Measurements from ENCODE around the gene SMPDL3A. TPM values are rescaled to one million over a fixed set of nuclear protein-coding genes. Genes with fewer than 3 reads are reported as not detected.

SMPDL3A gene
- total RNA-seq, 1 experiment from 2014 or later, result 1.8 TPM

GRCh38 chr6:122791310-122791679 is 2.2 kb downstream of the SMPDL3A start:
- Histone ChIP-seq H3K36me3 (ENCODE audit: control insufficient read depth, insufficient read depth, low read length) (no peaks in the 10 kb centered on the region), H3K27ac (ENCODE audit: low read length) (no peak overlapping the region), H3K27me3 (ENCODE audit: control insufficient read depth, insufficient read depth, low read length) (peaks cover 4% of the 10 kb centered on the region; the same call in 1 of the 2 replicates), H3K9me3 (ENCODE audit: control insufficient read depth, insufficient read depth, low read depth, low read length) (no peaks in the 10 kb centered on the region), H3K4me3 (ENCODE audit: low read depth in 2 of 2, low read length in 2 of 2) (peak overlapping the region in 1 of 2 experiments; percentile 70; a peak in 2 of 4 replicates), H3K4me1 (ENCODE audit: control insufficient read depth, insufficient read depth, low read length) (peaks cover 9% of the 10 kb centered on the region; the same call in 1 of the 2 replicates)
- no peak for ATAC-seq
- in situ Hi-C loops (cut with HindIII; ENCODE audit: low pct_unique_long_range_greater_than_20kb, low sequenced_read_pairs), result no loop called here
- CTCF ChIA-PET, result no interaction called here
- TF ChIP-seq REST (IDR thresholded peaks at IDR 0.05; ENCODE audit: insufficient read depth in 1 of 2, low read depth in 2 of 2, low read length in 1 of 2) (no peak), POLR2AphosphoS5 (IDR thresholded peaks at IDR 0.05; ENCODE audit: low read depth, low read length) (no peak), CTCF (IDR thresholded peaks at IDR 0.05) (no peak), SIN3A (IDR thresholded peaks at IDR 0.05; ENCODE audit: borderline replicate concordance, insufficient read depth, low read depth, low read length) (no peak), TCF7L2 (IDR thresholded peaks at IDR 0.05; ENCODE audit: low read depth, low read length) (no peak)
- BruUV-seq (replicated peaks), result no TSS peak
- POLR2A ChIA-PET, result no interaction called here
- DNase-seq (ENCODE audit: low read depth, low spot score), result peak; percentile 35
- intact Hi-C loops (cut with micrococcal nuclease; ENCODE audit: unreplicated experiment), result no loop called here

GRCh38 chr6:122792766-122793165 is 3.7 kb downstream of the SMPDL3A start:
- no peak for DNase-seq (ENCODE audit: low read depth, low spot score)
- no peak overlapping the region for H3K4me3 ChIP-seq (ENCODE audit: low read depth in 2 of 2, low read length in 2 of 2)
- no peaks in the 10 kb centered on the region for H3K9me3 ChIP-seq (ENCODE audit: control insufficient read depth, insufficient read depth, low read depth, low read length)
- no peak for TF ChIP-seq SIN3A (IDR thresholded peaks at IDR 0.05; ENCODE audit: borderline replicate concordance, insufficient read depth, low read depth, low read length)
- no peak for TF ChIP-seq REST (IDR thresholded peaks at IDR 0.05; ENCODE audit: insufficient read depth in 1 of 2, low read depth in 2 of 2, low read length in 1 of 2)
- TF ChIP-seq POLR2AphosphoS5 (IDR thresholded peaks at IDR 0.05; ENCODE audit: low read depth, low read length), result no peak
- no peak for TF ChIP-seq TCF7L2 (IDR thresholded peaks at IDR 0.05; ENCODE audit: low read depth, low read length)
- no peak for TF ChIP-seq CTCF (IDR thresholded peaks at IDR 0.05)
- peaks cover 9% of the 10 kb centered on the region; the same call in 1 of the 2 replicates for H3K4me1 ChIP-seq (ENCODE audit: control insufficient read depth, insufficient read depth, low read length)
- CTCF ChIA-PET, result no interaction called here
- in situ Hi-C loops (cut with HindIII; ENCODE audit: low pct_unique_long_range_greater_than_20kb, low sequenced_read_pairs), result no loop called here
- POLR2A ChIA-PET, result no interaction called here
- H3K27me3 ChIP-seq (ENCODE audit: control insufficient read depth, insufficient read depth, low read length), result peaks cover 4% of the 10 kb centered on the region; the same call in 1 of the 2 replicates
- BruUV-seq (replicated peaks), result no TSS peak
- intact Hi-C loops (cut with micrococcal nuclease; ENCODE audit: unreplicated experiment), result no loop called here
- H3K36me3 ChIP-seq (ENCODE audit: control insufficient read depth, insufficient read depth, low read length), result no peaks in the 10 kb centered on the region
- no peak for ATAC-seq
- H3K27ac ChIP-seq (ENCODE audit: low read length), result no peak overlapping the region

Data from Panc1 (cell line).